Measurements from ENCODE around the gene MSRB3.

GRCh38 chr12:65282840-65283239, 4.4 kb downstream of the MSRB3 start:
- no peak for TF ChIP-seq CTCF (IDR thresholded peaks at IDR 0.05)
- TF ChIP-seq POLR2A (IDR thresholded peaks at IDR 0.05): no peak
- TF ChIP-seq EP300 (IDR thresholded peaks at IDR 0.05): no peak

All from gastroesophageal sphincter (tissue), 3 donors.